HL-60 (cell line): ENCODE results near the gene GCK.

Source experiments
- DNase-seq, 2 experiments: peaks; one replicate each; pipeline ENCODE4 v3.0.0-alpha.2; 2010 to 2020; ENCODE audit warnings: low read depth in 1 of 2, low spot score in 1 of 2
- H3K27ac ChIP-seq: fragments of 250-450 bp; sonication (Bioruptor Pico); replicated peaks from 2 replicates; pipeline ENCODE4 v1.5.1; 2020; ENCODE audit warnings: mild to moderate bottlenecking, moderate library complexity
- H3K27me3 ChIP-seq: fragments of 250-450 bp; sonication (Bioruptor Pico); 2 replicates; pipeline ENCODE4 v1.5.1; 2021; ENCODE audit warnings: mild to moderate bottlenecking, moderate library complexity; ENCODE audit not compliant: insufficient read depth, poor library complexity, severe bottlenecking
- H3K4me3 ChIP-seq: replicated peaks from 2 replicates; pipeline ENCODE4 v1.5.1; 2011; ENCODE audit warnings: mild to moderate bottlenecking, control low read depth, low read length; ENCODE audit not compliant: insufficient read depth
- GABPA ChIP-seq: IDR thresholded peaks from 2 replicates; pipeline ENCODE4 v1.6.1; 2012; ENCODE audit warnings: low read depth
- POLR2AphosphoS5 ChIP-seq: IDR thresholded peaks from 2 replicates; pipeline ENCODE4 v1.6.1; 2012; ENCODE audit warnings: low read depth
- REST ChIP-seq: IDR thresholded peaks from 2 replicates; pipeline ENCODE4 v1.6.1; 2012; ENCODE audit warnings: low read depth; ENCODE audit not compliant: insufficient replicate concordance
- SPI1 ChIP-seq: IDR thresholded peaks from 2 replicates; pipeline ENCODE4 v1.6.1; 2012; ENCODE audit warnings: low read depth, mild to moderate bottlenecking, borderline replicate concordance
- TF ChIP-seq, protein P1 (sequence below): IDR thresholded peaks from one replicate; pipeline ENCODE4 v1.5.1; 2011; ENCODE audit warnings: low read length, control low read depth, inconsistent platforms; ENCODE audit not compliant: insufficient read depth

GCK gene

DNA sequence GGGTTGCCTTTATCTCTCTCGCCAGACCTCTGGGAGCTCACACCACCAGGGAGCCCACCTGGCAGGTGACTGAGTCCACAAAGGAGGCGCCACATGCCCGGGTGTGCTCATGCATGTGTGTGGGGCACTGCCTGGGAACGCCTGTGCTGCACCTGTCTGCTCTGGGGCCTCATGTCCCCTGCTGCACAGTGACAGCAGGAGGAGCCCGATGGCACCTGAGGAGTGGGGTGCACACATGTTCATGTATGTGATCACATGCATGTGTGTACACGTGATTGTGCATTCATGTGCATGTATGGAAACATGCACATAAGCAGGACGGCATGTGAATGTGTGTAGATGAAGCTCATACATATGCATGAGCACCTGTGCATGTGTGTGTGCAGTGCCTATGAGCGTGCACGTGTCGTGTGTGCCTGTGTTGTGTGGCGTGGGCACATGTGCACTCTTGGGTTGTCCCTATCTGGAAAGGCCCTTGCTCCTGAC is 33.6 kb upstream of the GCK start:
- Histone ChIP-seq H3K4me3 (no peak overlapping the region), H3K27me3 (no peaks in the 10 kb centered on the region), H3K27ac (no peak overlapping the region)
- DNase-seq, result no peak
- TF ChIP-seq GABPA (no peak), SPI1 (no peak), REST (no peak), POLR2AphosphoS5 (no peak)
- TF ChIP-seq, protein P1, sequence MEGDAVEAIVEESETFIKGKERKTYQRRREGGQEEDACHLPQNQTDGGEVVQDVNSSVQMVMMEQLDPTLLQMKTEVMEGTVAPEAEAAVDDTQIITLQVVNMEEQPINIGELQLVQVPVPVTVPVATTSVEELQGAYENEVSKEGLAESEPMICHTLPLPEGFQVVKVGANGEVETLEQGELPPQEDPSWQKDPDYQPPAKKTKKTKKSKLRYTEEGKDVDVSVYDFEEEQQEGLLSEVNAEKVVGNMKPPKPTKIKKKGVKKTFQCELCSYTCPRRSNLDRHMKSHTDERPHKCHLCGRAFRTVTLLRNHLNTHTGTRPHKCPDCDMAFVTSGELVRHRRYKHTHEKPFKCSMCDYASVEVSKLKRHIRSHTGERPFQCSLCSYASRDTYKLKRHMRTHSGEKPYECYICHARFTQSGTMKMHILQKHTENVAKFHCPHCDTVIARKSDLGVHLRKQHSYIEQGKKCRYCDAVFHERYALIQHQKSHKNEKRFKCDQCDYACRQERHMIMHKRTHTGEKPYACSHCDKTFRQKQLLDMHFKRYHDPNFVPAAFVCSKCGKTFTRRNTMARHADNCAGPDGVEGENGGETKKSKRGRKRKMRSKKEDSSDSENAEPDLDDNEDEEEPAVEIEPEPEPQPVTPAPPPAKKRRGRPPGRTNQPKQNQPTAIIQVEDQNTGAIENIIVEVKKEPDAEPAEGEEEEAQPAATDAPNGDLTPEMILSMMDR, result no peak

DNA sequence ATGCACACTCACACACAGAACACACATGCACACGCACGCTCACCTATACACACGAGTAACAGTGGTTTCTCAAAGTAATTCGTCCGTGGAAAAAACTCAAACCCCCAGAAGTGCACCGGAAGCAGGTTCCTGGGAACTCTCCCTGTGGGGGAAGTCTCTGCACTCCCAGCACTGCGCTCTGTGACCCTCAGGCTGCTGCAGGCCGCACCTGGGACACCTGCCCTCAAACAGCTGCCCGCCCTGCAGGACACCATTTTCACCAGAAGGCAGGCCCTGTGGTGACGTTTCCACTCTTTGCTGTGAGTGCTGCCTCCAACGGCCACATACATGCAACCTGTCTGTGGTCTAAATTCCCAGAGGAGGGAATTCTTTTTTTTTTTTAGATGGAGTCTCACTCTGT is 32.8 kb upstream of the GCK start:
- Histone ChIP-seq H3K4me3 (no peak overlapping the region), H3K27me3 (no peaks in the 10 kb centered on the region), H3K27ac (no peak overlapping the region)
- no peak for DNase-seq
- no peak for TF ChIP-seq SPI1
- TF ChIP-seq POLR2AphosphoS5, result no peak
- no peak for TF ChIP-seq GABPA
- TF ChIP-seq, protein P1, result no peak
- no peak for TF ChIP-seq REST

DNA sequence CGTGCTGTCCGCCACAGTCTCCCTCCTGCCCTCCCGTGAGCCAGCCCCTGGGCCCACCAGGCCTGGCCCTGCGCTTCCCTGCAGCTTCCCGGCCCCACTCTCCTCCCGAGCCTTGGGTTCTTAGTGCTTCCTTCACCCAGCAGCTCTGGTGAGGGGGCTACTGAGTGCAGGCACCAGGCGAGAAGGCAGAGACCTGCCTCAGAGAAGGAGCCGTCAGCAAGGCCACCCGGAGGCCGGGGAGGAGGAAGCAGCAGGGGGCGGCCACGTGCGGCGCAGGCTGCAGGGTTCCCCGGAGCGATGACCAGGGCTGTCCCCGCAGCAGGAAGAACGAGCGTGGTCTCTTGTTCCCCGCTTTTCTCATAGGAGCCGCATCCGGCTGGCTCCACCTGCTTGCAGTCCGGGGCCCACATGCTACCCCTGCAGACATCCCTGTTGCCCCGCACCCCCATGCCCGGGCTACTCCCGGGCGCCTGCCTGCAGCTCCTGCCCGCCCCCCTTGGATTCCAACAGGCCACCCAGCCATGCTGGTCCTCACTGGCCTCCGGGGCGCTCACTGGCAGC is 32.1 kb upstream of the GCK start:
- H3K27me3 ChIP-seq, result no peaks in the 10 kb centered on the region
- H3K4me3 ChIP-seq, result no peak overlapping the region
- TF ChIP-seq GABPA, result no peak
- TF ChIP-seq, protein P1, result no peak
- no peak for TF ChIP-seq REST
- TF ChIP-seq SPI1, result no peak
- no peak for TF ChIP-seq POLR2AphosphoS5
- no peak for DNase-seq
- no peak overlapping the region for H3K27ac ChIP-seq
